B cell (primary cell): ENCODE results near the gene TTLL5. TPM values are rescaled to one million over a fixed set of nuclear protein-coding genes. Genes with fewer than 3 reads are reported as not detected.

Experiments
- ATAC-seq: fragments of 200-7000 bp; cut with Tn5 transposase; one replicate; pipeline ENCODE4 v1.10.0; 2021; ENCODE audit warnings: low read depth, mild to moderate bottlenecking, moderate number of reproducible peaks, moderate library complexity
- CTCF ChIA-PET: fragments of 350-600 bp; sonication (Branson Sonifier 250); formaldehyde crosslinking; loops from one replicate; lab custom pipeline; 2021; ENCODE audit warnings: antibody characterized with exemption, inconsistent platforms; lab: Charles Lee
- POLR2A ChIA-PET: fragments of 350-600 bp; sonication (Branson Sonifier 250); formaldehyde crosslinking; loops from one replicate; lab custom pipeline; 2021; ENCODE audit warnings: antibody characterized with exemption; lab: Charles Lee
- DNase-seq: peaks from one replicate; pipeline ENCODE4 v3.0.0; 2013
- H2AFZ ChIP-seq: 2 replicates; pipeline ENCODE4 v1.6.1; 2012; ENCODE audit warnings: mild to moderate bottlenecking, low read depth, low read length; ENCODE audit not compliant: insufficient read depth, poor library complexity, severe bottlenecking
- H3K27ac ChIP-seq, 2 donors: 1 replicate in 1 of 2; 2 replicates in 1 of 2; pipeline ENCODE4 v1.5.1; 2012 to 2013; ENCODE audit warnings: low read length in 2 of 2, mild to moderate bottlenecking in 2 of 2, moderate library complexity in 1 of 2
- H3K27me3 ChIP-seq, 4 experiments: fragments of 200-600 bp in 1 of 4; sonication (generic) in 1 of 4; replicated peaks in 1 of 4; 1 replicate in 2 of 4; 2 replicates in 2 of 4; pipeline versions ENCODE4 v1.6.1 to v1.7.0; 2013 to 2016; ENCODE audit warnings: low read length in 3 of 4, mild to moderate bottlenecking in 2 of 4, mixed read lengths in 1 of 4, moderate library complexity in 1 of 4; ENCODE audit not compliant: insufficient read depth in 4 of 4, control insufficient read depth in 3 of 4; ENCODE audit errors: control extremely low read depth in 1 of 4
- H3K36me3 ChIP-seq, 2 experiments: replicated peaks in 1 of 2; 1 replicate in 1 of 2; 2 replicates in 1 of 2; pipeline versions ENCODE4 v1.6.1 to v1.7.1; 2013; ENCODE audit warnings: low read length in 1 of 2; ENCODE audit not compliant: insufficient read depth in 2 of 2, control insufficient read depth in 1 of 2; ENCODE audit errors: control extremely low read depth in 1 of 2, extremely low read depth in 1 of 2
- H3K4me1 ChIP-seq, 2 donors: fragments of 200-600 bp in 1 of 2; sonication (generic) in 1 of 2; 1 replicate in 1 of 2; 2 replicates in 1 of 2; pipeline versions ENCODE4 v1.5.1 to v1.6.1; 2013 to 2017; ENCODE audit warnings: low read length in 2 of 2; ENCODE audit not compliant: control insufficient read depth in 2 of 2, insufficient read depth in 2 of 2
- H3K4me2 ChIP-seq: replicated peaks from 2 replicates; pipeline ENCODE3; 2012; ENCODE audit warnings: mild to moderate bottlenecking, low read depth, low read length; ENCODE audit not compliant: poor library complexity, severe bottlenecking
- H3K4me3 ChIP-seq, 5 experiments: fragments of 200-600 bp in 1 of 5; sonication (generic) in 1 of 5; 1 replicate in 3 of 5; 2 replicates in 2 of 5; pipeline versions ENCODE4 v1.5.1 to v1.7.0; 2011 to 2016; ENCODE audit warnings: low read length in 4 of 5, mild to moderate bottlenecking in 4 of 5, low read depth in 2 of 5, control low read depth in 1 of 5, moderate library complexity in 1 of 5; ENCODE audit not compliant: insufficient read depth in 1 of 5; ENCODE audit errors: control extremely low read depth in 1 of 5, extremely low read depth in 1 of 5
- H3K79me2 ChIP-seq: fragments of 200-600 bp; sonication (generic); one replicate; pipeline ENCODE4 v1.6.0; 2016; ENCODE audit warnings: low read length; ENCODE audit not compliant: control insufficient read depth, insufficient read depth
- H3K9ac ChIP-seq: fragments of 200-600 bp; sonication (generic); 2 replicates; pipeline ENCODE4 v1.6.1; 2017; ENCODE audit warnings: mild to moderate bottlenecking, low read length, moderate library complexity
- H3K9me3 ChIP-seq, 3 donors: one replicate each; pipeline versions ENCODE4 v1.6.1 to v1.7.1; 2013; ENCODE audit warnings: low read length in 2 of 3; ENCODE audit not compliant: control insufficient read depth in 2 of 3, insufficient read depth in 1 of 3; ENCODE audit errors: control extremely low read depth in 1 of 3
- H4K20me1 ChIP-seq: 2 replicates; pipeline ENCODE4 v1.6.0; 2012; ENCODE audit warnings: mild to moderate bottlenecking, low read length; ENCODE audit not compliant: insufficient read depth, control insufficient read depth, poor library complexity, severe bottlenecking
- H3K27ac Mint-ChIP-seq: one replicate; pipeline ENCODE4 v1.8.0; 2021; ENCODE audit warnings: mixed read lengths
- H3K27me3 Mint-ChIP-seq: one replicate; pipeline ENCODE4 v1.8.0; 2021; ENCODE audit warnings: mixed read lengths
- H3K4me1 Mint-ChIP-seq: one replicate; pipeline ENCODE4 v1.8.0; 2021; ENCODE audit warnings: mixed read lengths
- H3K4me3 Mint-ChIP-seq: one replicate; pipeline ENCODE4 v1.8.0; 2021; ENCODE audit warnings: mixed read lengths
- H3K9me3 Mint-ChIP-seq: one replicate; pipeline ENCODE4 v1.8.0; 2022; ENCODE audit warnings: mixed read lengths; ENCODE audit not compliant: insufficient read depth
- CTCF ChIP-seq: fragments of 200-600 bp; IDR thresholded peaks from one replicate; pipeline ENCODE4 v1.8.0; 2022; ENCODE audit warnings: antibody characterized with exemption, mild to moderate bottlenecking
- EZH2 ChIP-seq: IDR thresholded peaks from 2 replicates; pipeline ENCODE4 v1.6.1; 2012; ENCODE audit warnings: borderline replicate concordance, low read depth, mild to moderate bottlenecking, moderate library complexity, low read length; ENCODE audit not compliant: insufficient read depth, poor library complexity, severe bottlenecking
- WGBS: methylation state at CpG from one replicate; pipeline ENCODE4 v1.1.5; 2013; ENCODE audit warnings: missing lambda C conversion rate; ENCODE audit not compliant: insufficient coverage; 5-methylcytosine and 5-hydroxymethylcytosine counted together
- intact Hi-C: fragments of 100-400 bp; cut with micrococcal nuclease; formaldehyde crosslinking; loops from one replicate; pipeline ENCODE4 v1.10.0; 2022
- polyA plus RNA-seq: library from polyadenylated mRNA; depleted of rRNA; stranded (reverse); fragments of >200 nt; gene quantifications from 2 replicates; pipeline ENCODE4 v1.2.3, GENCODE V29; 2012
- total RNA-seq, 2 donors: library from RNA; stranded (reverse); fragments of 120-200 nt in 1 of 2; gene quantifications; 1 replicate in 1 of 2; 2 replicates in 1 of 2; pipeline versions ENCODE4 v1.2.3 to v1.2.4, GENCODE V29; 2013 to 2022

The TTLL5 gene
- total and polyA plus RNA-seq, 2 donors (not counting 1 experiment from before 2014, with no cell fraction given), result 10.9 to 50.9 TPM

- H4K20me1 ChIP-seq, result no peaks in the 10 kb centered on the region
Measured at GRCh38 chr14:75865531-75865930, 204.5 kb downstream of the TTLL5 start.

GRCh38 chr14:75866970-75867369 is 205.9 kb downstream of the TTLL5 start:
- no peaks in the 10 kb centered on the region for H3K4me1 ChIP-seq
- no peak for ATAC-seq
- no CpG with 5 or more reads among the region's 1 CpG for WGBS
- peaks cover 2% of the 10 kb centered on the region in 2 experiments for H3K36me3 ChIP-seq
- no peaks in the 10 kb centered on the region for H3K27me3 ChIP-seq
- no peaks in the 10 kb centered on the region for H4K20me1 ChIP-seq
- no peak for TF ChIP-seq CTCF
- no peak for TF ChIP-seq EZH2
- ChIA-PET POLR2A (no interaction called here), CTCF (no interaction called here)
- H3K4me2 ChIP-seq, result no peak overlapping the region
- no peak overlapping the region for H2AFZ ChIP-seq
- no peak overlapping the region for H3K4me3 Mint-ChIP-seq
- no peak overlapping the region for H3K27ac Mint-ChIP-seq
- no peak overlapping the region for H3K27ac ChIP-seq
- H3K9me3 ChIP-seq, result no peaks in the 10 kb centered on the region
- H3K79me2 ChIP-seq, result no peaks in the 10 kb centered on the region
- H3K4me3 ChIP-seq, result no peak overlapping the region
- no peaks in the 10 kb centered on the region for H3K27me3 Mint-ChIP-seq
- intact Hi-C loops, result no loop called here
- no peaks in the 10 kb centered on the region for H3K4me1 Mint-ChIP-seq
- no peak overlapping the region for H3K9ac ChIP-seq
- DNase-seq, result no peak
- H3K9me3 Mint-ChIP-seq, result no peaks in the 10 kb centered on the region

More at GRCh38 chr14:75865531-75865930, 204.5 kb downstream of the TTLL5 start:
- Histone ChIP-seq H3K79me2 (no peaks in the 10 kb centered on the region), H3K9ac (no peak overlapping the region), H3K4me2 (no peak overlapping the region), H3K36me3 (peaks cover 0 to 2% of the 10 kb centered on the region in 2 experiments), H3K4me1 (no peaks in the 10 kb centered on the region), H3K27ac (no peak overlapping the region), H3K27me3 (no peaks in the 10 kb centered on the region), H2AFZ (no peak overlapping the region), H3K4me3 (no peak overlapping the region), H3K9me3 (no peaks in the 10 kb centered on the region)
- POLR2A ChIA-PET, result no interaction called here
- ATAC-seq (no peak), DNase-seq (no peak)
- CTCF ChIA-PET, result no interaction called here
- Mint-ChIP-seq H3K4me3 (no peak overlapping the region), H3K4me1 (no peaks in the 10 kb centered on the region), H3K9me3 (no peaks in the 10 kb centered on the region), H3K27me3 (no peaks in the 10 kb centered on the region), H3K27ac (no peak overlapping the region)
- TF ChIP-seq EZH2, result no peak
- intact Hi-C loops, result no loop called here
- WGBS, result no CpG with 5 or more reads among the region's 2 CpGs
